HS-27A (cell line): ENCODE measurements around the gene INSC.

Experiments
- DNase-seq: peaks from one replicate; pipeline ENCODE4 v3.0.0-alpha.2; 2012; ENCODE audit warnings: low read depth, missing footprints

INSC gene

GRCh38 chr11:15189641-15190365 lies 75.1 kb downstream of the INSC start:
- no peak for DNase-seq

- DNase-seq, result no peak
These were observed 75.9 kb downstream of the INSC start for GRCh38 chr11:15190611-15191010.

- DNase-seq, result no peak
These were observed 77.4 kb downstream of the INSC start for GRCh38 chr11:15192005-15192556.

DNA sequence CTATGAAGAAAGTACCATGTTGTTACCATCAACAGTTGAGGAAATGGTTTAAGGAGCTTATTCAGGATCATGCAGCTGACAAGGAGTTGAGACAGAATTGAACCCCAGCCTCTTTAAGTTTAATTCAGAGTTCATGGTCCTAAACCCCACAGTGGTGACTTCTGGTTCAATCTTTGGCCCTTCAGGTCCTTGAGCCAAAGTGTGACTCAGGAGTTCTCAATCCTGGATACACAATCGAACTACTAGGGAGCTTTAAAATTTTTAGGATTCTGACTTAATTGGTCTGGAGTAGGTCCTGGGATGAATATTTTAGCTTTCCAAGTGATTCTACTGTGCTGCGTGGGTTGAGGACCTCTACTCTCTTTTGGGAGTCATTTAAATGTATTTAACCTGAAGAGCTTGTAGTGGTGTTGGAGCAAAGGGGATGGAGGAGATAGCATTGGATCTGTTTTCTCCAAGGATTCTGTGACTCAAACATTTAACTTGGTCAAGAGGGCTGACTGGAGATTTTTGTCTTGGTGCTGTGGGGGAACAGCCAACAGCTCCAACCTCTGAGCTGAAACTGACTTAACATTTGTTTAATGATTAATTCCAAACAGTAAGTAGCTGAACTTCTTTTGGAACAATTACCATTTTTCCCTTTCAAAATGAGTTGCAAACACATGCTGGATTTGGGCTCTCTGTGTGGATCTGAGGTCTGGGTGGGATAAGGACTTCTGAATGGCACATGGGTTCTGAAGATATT lies 80.1 kb downstream of the INSC start:
- no peak for DNase-seq

DNA sequence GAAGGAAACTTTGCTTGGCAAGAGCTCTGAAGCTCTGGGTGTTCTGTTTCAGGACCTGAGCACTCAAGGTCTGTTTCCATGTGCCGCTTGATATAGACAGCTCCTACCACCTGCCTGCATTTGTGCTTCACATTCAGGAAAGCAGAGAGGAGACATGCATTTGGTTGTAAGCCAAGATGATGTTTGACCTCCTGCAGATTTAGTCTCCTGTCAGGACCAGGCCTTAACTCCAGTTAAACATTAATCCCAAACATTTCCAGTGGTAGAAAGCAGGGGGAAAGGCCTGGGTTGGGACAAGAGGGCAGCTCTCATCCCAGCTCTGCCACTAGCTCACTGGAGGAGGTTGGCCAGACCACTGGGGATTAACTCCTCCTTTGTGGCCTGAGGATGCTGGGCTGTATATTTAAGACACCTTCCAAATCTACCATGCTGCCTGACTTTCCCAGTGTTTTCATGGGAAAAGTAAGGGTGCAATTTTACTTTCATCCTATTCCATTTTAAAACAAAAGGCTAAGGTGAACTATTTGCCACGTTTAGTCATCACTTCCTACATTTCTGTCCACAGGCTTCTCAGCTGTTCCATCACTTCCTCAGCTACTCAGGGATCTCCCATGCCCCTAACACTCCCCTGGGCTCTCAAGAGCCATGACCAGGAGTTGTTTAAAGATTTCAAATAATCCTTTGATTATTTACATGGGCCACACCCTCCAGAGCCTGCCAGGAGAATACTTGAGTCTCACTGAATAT lies 80.9 kb downstream of the INSC start:
- no peak for DNase-seq

- DNase-seq, result no peak
These were observed 82.0 kb downstream of the INSC start for GRCh38 chr11:15196704-15197103.

GRCh38 chr11:15197696-15198095 lies 83.0 kb downstream of the INSC start:
- no peak for DNase-seq

DNA sequence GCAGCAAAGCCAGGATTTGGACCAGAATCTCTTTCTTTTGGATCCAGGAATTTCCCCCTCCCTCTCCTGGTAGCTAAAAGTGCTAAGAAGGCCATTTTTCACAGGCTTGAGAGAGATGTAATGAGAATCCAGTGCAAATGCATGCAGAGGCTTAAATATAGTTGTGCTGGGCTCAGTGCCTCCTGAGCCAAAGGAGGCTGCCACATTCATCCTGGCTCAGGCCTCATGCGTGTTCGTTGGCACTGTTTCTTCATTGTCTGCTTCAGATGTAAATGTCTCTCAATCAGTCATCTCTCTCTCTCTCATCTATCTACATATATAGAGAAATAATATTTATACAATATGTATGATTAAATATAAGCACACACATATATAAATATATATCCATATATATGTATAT lies 83.6 kb downstream of the INSC start:
- no peak for DNase-seq

GRCh38 chr11:15199693-15200092 lies 85.0 kb downstream of the INSC start:
- DNase-seq, result no peak

- no peak for DNase-seq
These were observed 86.0 kb downstream of the INSC start for GRCh38 chr11:15200696-15201095.

DNA sequence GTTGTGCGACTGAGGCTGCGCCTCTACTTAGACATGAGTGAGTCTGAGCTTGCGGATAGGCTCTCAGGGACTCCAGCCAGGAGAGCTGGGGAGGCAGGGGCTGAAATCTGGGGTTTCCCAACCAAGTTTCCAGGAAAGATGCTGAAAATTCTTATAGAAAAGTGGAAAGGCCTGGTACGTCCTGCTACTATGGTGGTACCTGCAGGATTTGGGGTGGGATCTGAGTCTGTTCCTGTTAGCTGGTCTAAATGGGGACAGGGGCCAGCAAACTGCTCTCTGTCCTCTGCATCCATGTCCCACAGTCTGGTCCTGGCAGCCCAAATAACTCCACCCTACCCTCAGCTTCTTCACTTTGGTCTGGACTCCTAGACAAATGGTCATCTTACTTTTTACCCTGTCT lies 86.9 kb downstream of the INSC start:
- DNase-seq, result no peak

DNA sequence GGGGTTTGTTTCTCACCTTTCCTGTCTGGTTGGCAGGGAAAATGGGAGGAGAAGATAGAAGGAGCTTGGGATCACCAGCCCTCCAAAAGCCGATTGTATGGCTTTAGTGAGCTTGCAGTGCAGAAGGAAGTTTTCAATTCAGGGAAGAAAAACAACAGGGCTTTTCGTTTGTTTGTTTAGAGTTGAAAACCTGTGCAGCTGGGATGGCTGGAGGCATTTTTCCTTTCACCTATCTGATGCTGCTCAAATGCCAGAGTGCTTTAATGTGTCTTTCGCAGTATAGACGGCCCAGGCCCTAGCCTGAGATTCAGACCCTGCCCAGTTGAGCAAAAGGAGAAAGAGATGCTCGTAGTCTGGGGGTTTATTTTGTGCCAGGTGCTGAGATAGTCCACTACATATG lies 87.9 kb downstream of the INSC start:
- no peak for DNase-seq

- DNase-seq, result no peak
These were observed 90.0 kb downstream of the INSC start for GRCh38 chr11:15204711-15205110.

DNA sequence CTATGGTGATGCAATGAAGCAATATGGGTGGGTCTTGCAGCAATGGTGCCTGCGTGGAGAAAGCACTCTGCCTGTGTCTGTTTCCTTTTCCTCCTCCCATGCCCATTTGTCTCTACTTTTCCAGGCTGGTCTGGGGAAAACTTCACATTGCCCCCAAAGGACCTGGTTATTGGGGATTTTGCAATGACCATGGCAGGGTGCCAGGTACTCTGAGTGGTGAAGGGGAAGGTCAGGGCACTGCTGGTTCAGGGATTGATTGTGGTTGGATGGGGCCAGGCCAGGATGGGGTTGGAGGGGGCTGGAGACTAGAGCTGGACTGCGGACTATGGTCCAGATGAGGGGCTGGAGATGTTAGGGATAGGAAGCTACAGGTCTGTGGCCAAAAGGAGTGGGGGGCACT lies 92.1 kb downstream of the INSC start:
- no peak for DNase-seq

GRCh38 chr11:15208378-15209222 lies 93.9 kb downstream of the INSC start:
- no peak for DNase-seq

DNA sequence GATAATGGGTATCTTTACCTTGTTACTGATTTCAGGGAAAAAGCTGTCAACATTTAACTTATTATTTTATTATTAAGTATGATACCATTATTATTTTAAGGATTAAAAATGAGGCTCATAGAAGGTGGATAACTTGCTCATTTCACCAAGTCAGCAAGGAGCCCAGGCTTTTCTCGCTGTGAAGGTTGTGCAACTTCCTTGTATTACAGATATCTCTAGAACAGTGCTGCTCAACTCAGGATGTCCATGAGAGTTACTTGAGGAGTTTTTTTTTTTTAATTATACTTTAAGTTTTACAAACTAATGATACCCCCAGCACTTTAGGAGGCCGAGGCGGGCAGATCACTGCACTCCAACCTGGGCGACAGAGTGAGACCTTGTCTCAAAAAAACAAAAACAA lies 98.2 kb downstream of the INSC start:
- no peak for DNase-seq

DNA sequence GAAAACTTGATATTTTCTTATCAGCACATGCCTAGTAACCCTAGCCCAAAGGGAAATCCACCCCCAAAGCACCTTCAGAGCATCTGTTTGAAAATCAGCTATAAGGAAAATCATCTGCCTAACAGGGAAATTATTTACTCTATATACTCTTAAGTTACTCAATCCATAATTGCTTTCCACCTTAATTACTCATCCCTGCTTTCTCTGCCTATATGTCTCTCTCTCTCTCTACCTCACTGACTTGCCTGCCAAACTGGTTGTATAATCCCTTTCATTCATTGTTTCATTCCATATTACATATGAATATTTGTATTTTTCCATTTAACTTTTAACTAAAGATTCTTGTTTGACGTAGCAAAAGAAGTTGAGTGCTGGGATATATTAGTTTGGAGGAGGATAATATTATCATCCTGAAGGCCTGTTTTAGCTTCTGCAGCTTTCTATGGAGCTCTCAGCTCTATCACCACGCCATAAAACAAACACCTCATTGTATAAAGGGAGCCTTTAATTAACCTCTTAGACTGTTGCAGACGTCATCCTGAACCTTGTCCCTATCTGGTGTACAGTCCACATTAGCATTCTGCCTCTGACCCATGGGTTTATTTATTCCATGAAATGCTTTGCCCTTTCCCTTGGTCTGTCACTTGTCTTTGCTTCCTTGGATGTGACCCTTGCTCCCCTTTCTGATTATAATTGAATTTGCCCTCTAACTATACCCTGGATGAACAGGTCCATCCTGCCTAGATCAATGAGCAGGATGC lies 98.9 kb downstream of the INSC start:
- no peak for DNase-seq

DNA sequence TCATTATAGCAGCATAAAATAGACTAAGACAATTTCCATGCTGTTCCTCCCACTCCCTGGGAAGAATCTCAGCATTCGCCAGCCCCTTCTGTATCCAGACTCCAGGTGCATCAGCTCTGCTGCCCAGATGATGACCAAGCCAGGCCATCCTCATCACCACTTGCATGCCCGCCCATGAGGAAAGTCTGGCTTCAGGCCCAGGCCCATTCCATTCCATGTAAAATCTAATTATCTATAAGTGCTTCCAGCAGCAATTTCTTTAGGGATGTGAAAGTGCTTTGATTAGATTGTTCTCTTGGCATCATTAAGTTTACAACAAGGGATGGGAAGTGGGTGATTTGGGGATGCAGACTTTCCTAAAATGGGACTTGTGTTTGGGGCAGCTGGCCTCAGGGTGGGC lies 100.3 kb downstream of the INSC start:
- no peak for DNase-seq

- DNase-seq, result no peak
These were observed 102.0 kb downstream of the INSC start for GRCh38 chr11:15216678-15217077.

DNA sequence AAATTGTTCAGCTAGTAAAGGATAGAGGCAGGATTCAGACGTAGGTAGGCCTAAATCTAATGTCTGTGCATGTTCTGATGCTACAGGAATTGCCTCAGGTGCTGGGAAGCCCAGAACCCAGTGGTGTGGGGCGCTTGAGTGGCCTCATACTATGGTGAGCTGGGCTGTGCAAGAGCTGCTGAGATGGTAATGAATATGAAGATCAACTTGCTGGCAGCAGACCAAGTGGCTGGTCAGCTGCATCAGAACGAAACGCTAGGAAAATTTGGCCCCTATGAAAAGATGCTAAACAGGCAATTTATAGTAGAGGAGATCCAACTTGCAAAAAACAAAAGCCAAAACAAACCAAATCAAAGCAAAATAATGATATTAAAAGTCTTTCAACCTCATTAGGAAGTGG lies 102.7 kb downstream of the INSC start:
- no peak for DNase-seq

- no peak for DNase-seq
These were observed 108.1 kb downstream of the INSC start for GRCh38 chr11:15222777-15223176.
